Measurements from ENCODE around the gene OR6S1.

Gene OR6S1

GRCh38 chr14:20641591-20641990, at the start of gene OR6S1:
TSS of gene OR6S1 (minus strand) at chr14:20641691. CDS start at chr14:20641691, 0 bp downstream.
- no peak for DNase-seq (ENCODE audit: extremely low read depth, low read depth)
- no peak for TF ChIP-seq CTCF (IDR thresholded peaks at IDR 0.05; ENCODE audit: low read depth, low read length)

- DNase-seq (ENCODE audit: extremely low read depth, low read depth): no peak
- peak; percentile 88 for TF ChIP-seq CTCF (IDR thresholded peaks at IDR 0.05; ENCODE audit: low read depth, low read length)
Observed at GRCh38 chr14:20690848-20691640, 49.6 kb upstream of the OR6S1 start.

GRCh38 chr14:20688167-20688839, 46.8 kb upstream of the OR6S1 start, which contains the start of gene ANG:
TSS of gene ANG (plus strand) at chr14:20688764. CDS start at chr14:20693565, 4,801 bp downstream.
- TF ChIP-seq CTCF (IDR thresholded peaks at IDR 0.05; ENCODE audit: low read depth, low read length): no peak
- no peak for DNase-seq (ENCODE audit: extremely low read depth, low read depth)

GRCh38 chr14:20687362-20688166, 46.1 kb upstream of the OR6S1 start:
- no peak for TF ChIP-seq CTCF (IDR thresholded peaks at IDR 0.05; ENCODE audit: low read depth, low read length)
- DNase-seq (ENCODE audit: extremely low read depth, low read depth): no peak

GRCh38 chr14:20686386-20687143, 45.1 kb upstream of the OR6S1 start:
- no peak for TF ChIP-seq CTCF (IDR thresholded peaks at IDR 0.05; ENCODE audit: low read depth, low read length)
- no peak for DNase-seq (ENCODE audit: extremely low read depth, low read depth)

- no peak for DNase-seq (ENCODE audit: extremely low read depth, low read depth)
- TF ChIP-seq CTCF (IDR thresholded peaks at IDR 0.05; ENCODE audit: low read depth, low read length): no peak
Observed at GRCh38 chr14:20684662-20685456, 43.4 kb upstream of the OR6S1 start.

All from AG09319 (cell line).